Neuronal stem cell (in vitro differentiated cells): ENCODE measurements around the gene NDUFS2.
A peak's percentile ranks its signal among the peaks of the same experiment; 100 is the strongest.

ENCODE experiments used
- DNase-seq: peaks from one replicate; pipeline ENCODE4 v3.0.0-alpha.2; 2013; ENCODE audit warnings: low spot score
- H2AFZ ChIP-seq: one replicate; pipeline ENCODE4 v1.6.1; 2013; ENCODE audit warnings: mild to moderate bottlenecking, low read length, inconsistent platforms
- H2AK5ac ChIP-seq: 2 replicates; pipeline ENCODE4 v1.6.1; 2013; ENCODE audit warnings: low read depth, mild to moderate bottlenecking, inconsistent platforms, low read length, moderate library complexity, mixed read lengths
- H2BK120ac ChIP-seq: 2 replicates; pipeline ENCODE4 v1.6.1; 2013; ENCODE audit warnings: low read depth, mild to moderate bottlenecking, inconsistent platforms, low read length, moderate library complexity, mixed read lengths
- H2BK12ac ChIP-seq: one replicate; pipeline ENCODE4 v1.6.1; 2013; ENCODE audit warnings: low read length, inconsistent platforms
- H2BK15ac ChIP-seq: 2 replicates; pipeline ENCODE4 v1.6.1; 2013; ENCODE audit warnings: mild to moderate bottlenecking, low read length, inconsistent platforms, mixed read lengths
- H2BK5ac ChIP-seq: one replicate; pipeline ENCODE4 v1.6.1; 2013; ENCODE audit warnings: inconsistent platforms, mild to moderate bottlenecking, low read length, moderate library complexity
- H3K14ac ChIP-seq: one replicate; pipeline ENCODE4 v1.6.1; 2013; ENCODE audit warnings: low read length, inconsistent platforms
- H3K18ac ChIP-seq: 2 replicates; pipeline ENCODE4 v1.6.1; 2013; ENCODE audit warnings: low read length, inconsistent platforms
- H3K23ac ChIP-seq: 2 replicates; pipeline ENCODE4 v1.6.1; 2013; ENCODE audit warnings: low read depth, mild to moderate bottlenecking, mixed read lengths, low read length, inconsistent platforms; ENCODE audit not compliant: poor library complexity
- H3K27ac ChIP-seq: replicated peaks from 3 replicates; pipeline ENCODE4 v1.5.1; 2013; ENCODE audit warnings: low read length, inconsistent platforms
- H3K27me3 ChIP-seq, 3 experiments: 2 replicates each; pipeline ENCODE4 v1.6.1; 2013; ENCODE audit warnings: low read length in 3 of 3, mild to moderate bottlenecking in 2 of 3, inconsistent platforms in 1 of 3, low read depth in 1 of 3, mixed read lengths in 1 of 3, moderate library complexity in 1 of 3; ENCODE audit not compliant: control insufficient read depth in 3 of 3, insufficient read depth in 3 of 3
- H3K36me3 ChIP-seq, 2 donors: replicated peaks in 1 of 2; 2 replicates each; pipeline ENCODE4 v1.6.1; 2013; ENCODE audit warnings: low read length in 2 of 2; ENCODE audit not compliant: control insufficient read depth in 2 of 2, insufficient read depth in 2 of 2
- H3K4ac ChIP-seq: 2 replicates; pipeline ENCODE4 v1.6.1; 2013; ENCODE audit warnings: inconsistent platforms, mild to moderate bottlenecking, low read length, moderate library complexity
- H3K4me1 ChIP-seq, 2 donors: 1 replicate in 1 of 2; 2 replicates in 1 of 2; pipeline ENCODE4 v1.6.1; 2013; ENCODE audit warnings: low read length in 2 of 2, low read depth in 1 of 2; ENCODE audit not compliant: control insufficient read depth in 2 of 2, insufficient read depth in 1 of 2
- H3K4me2 ChIP-seq: one replicate; pipeline ENCODE4 v1.6.1; 2013; ENCODE audit warnings: mild to moderate bottlenecking, low read length, inconsistent platforms; ENCODE audit not compliant: insufficient read depth, poor library complexity, severe bottlenecking
- H3K4me3 ChIP-seq, 2 donors: 2 replicates each; pipeline ENCODE4 v1.5.1; 2013; ENCODE audit warnings: low read length in 2 of 2, mild to moderate bottlenecking in 2 of 2, inconsistent platforms in 1 of 2, moderate library complexity in 1 of 2
- H3K79me1 ChIP-seq: one replicate; pipeline ENCODE4 v1.6.1; 2013; ENCODE audit warnings: low read depth, mild to moderate bottlenecking, inconsistent platforms, low read length, moderate library complexity
- H3K9ac ChIP-seq: one replicate; pipeline ENCODE4 v1.6.1; 2013; ENCODE audit warnings: mild to moderate bottlenecking, low read depth, low read length, inconsistent platforms; ENCODE audit not compliant: poor library complexity
- H3K9me3 ChIP-seq, 2 donors: replicated peaks in 1 of 2; 2 replicates each; pipeline versions ENCODE3 to v1.6.1; 2013; ENCODE audit warnings: low read length in 2 of 2, mild to moderate bottlenecking in 2 of 2, inconsistent platforms in 1 of 2, low read depth in 1 of 2, mixed read lengths in 1 of 2, moderate library complexity in 1 of 2; ENCODE audit not compliant: control insufficient read depth in 2 of 2, insufficient read depth in 1 of 2
- H4K8ac ChIP-seq: one replicate; pipeline ENCODE4 v1.6.1; 2013; ENCODE audit warnings: low read depth, mild to moderate bottlenecking, inconsistent platforms, low read length, moderate library complexity
- H4K91ac ChIP-seq: one replicate; pipeline ENCODE4 v1.6.1; 2013; ENCODE audit warnings: low read length, low read depth, mild to moderate bottlenecking, inconsistent platforms; ENCODE audit not compliant: poor library complexity
- WGBS, 2 donors: extraction: QIAGEN DNeasy Blood & Tissue Kit; methylation state at CpG; one replicate each; pipeline ENCODE4 v1.1.7; 2013; ENCODE audit warnings: missing lambda C conversion rate in 2 of 2, mixed read lengths in 1 of 2; ENCODE audit not compliant: insufficient read length in 2 of 2, insufficient replicate concordance in 1 of 2; ENCODE audit errors: extremely low coverage in 2 of 2; 5-methylcytosine and 5-hydroxymethylcytosine counted together

NDUFS2 gene

GRCh38 chr1:161164901-161165610 lies 37.1 kb upstream of the NDUFS2 start:
- H2BK5ac ChIP-seq, result peak overlapping the region; percentile 30
- peaks cover 36 to 58% of the 10 kb centered on the region in 2 donors for H3K36me3 ChIP-seq
- no peak overlapping the region for H2AFZ ChIP-seq
- H3K4ac ChIP-seq, result no peak overlapping the region
- H3K79me1 ChIP-seq, result peaks cover 7% of the 10 kb centered on the region
- no peak overlapping the region for H3K9ac ChIP-seq
- H3K4me2 ChIP-seq, result no peak overlapping the region
- no peak overlapping the region for H2AK5ac ChIP-seq
- no peaks in the 10 kb centered on the region for H3K27me3 ChIP-seq
- no CpG with 5 or more reads among the region's 14 CpGs for WGBS, 2 donors
- no peak overlapping the region for H4K8ac ChIP-seq
- H3K23ac ChIP-seq, result no peak overlapping the region
- H3K9me3 ChIP-seq, result no peaks in the 10 kb centered on the region
- no peak overlapping the region for H4K91ac ChIP-seq
- no peak overlapping the region for H2BK12ac ChIP-seq
- no peak overlapping the region for H3K18ac ChIP-seq
- H2BK120ac ChIP-seq, result no peak overlapping the region
- no peak for DNase-seq
- H3K14ac ChIP-seq, result no peak overlapping the region
- no peak overlapping the region for H2BK15ac ChIP-seq
- peak overlapping the region in 1 of 2 donors; percentile 67 for H3K4me3 ChIP-seq
- H3K4me1 ChIP-seq, result peaks cover 6 to 7% of the 10 kb centered on the region in 2 donors
- no peak overlapping the region for H3K27ac ChIP-seq

GRCh38 chr1:161165742-161166668 lies 36.2 kb upstream of the NDUFS2 start, which contains the start of gene PPOX:
PPOX (plus strand) TSS chr1:161166426; CDS start chr1:161166848, 422 bp downstream.
- Histone ChIP-seq H2BK120ac (no peak within 1 kb of the TSS), H3K27ac (peak within 1 kb of the TSS; percentile 74), H3K36me3 (peaks cover 40 to 61% of the 10 kb centered on the region in 2 donors), H3K4ac (no peak within 1 kb of the TSS), H3K23ac (peak within 1 kb of the TSS; percentile 96), H2BK5ac (peak within 1 kb of the TSS; percentile 72), H3K27me3 (no peaks in the 10 kb centered on the region), H2BK15ac (no peak within 1 kb of the TSS), H3K4me3 (peak within 1 kb of the TSS; percentile 67 to 86), H3K9ac (peak within 1 kb of the TSS; percentile 91), H3K4me2 (peak within 1 kb of the TSS; percentile 100), H2AK5ac (peak within 1 kb of the TSS; percentile 61), H3K14ac (peak within 1 kb of the TSS; percentile 1), H2AFZ (peak within 1 kb of the TSS; percentile 84), H3K18ac (peak within 1 kb of the TSS; percentile 86), H4K91ac (no peak within 1 kb of the TSS), H4K8ac (no peak within 1 kb of the TSS), H2BK12ac (no peak within 1 kb of the TSS), H3K79me1 (peaks cover 3% of the 10 kb centered on the region), H3K9me3 (no peaks in the 10 kb centered on the region), H3K4me1 (peaks cover 3 to 4% of the 10 kb centered on the region in 2 donors)
- no CpG with 5 or more reads among the region's 54 CpGs for WGBS, 2 donors
- peak; percentile 94 for DNase-seq

GRCh38 chr1:161166669-161167548 lies 35.3 kb upstream of the NDUFS2 start:
- H2BK5ac ChIP-seq, result peak overlapping the region; percentile 72
- H3K27ac ChIP-seq, result peak overlapping the region; percentile 62

More at GRCh38 chr1:161166669-161167548, 35.3 kb upstream of the NDUFS2 start:
- Histone ChIP-seq H3K14ac (peak overlapping the region; percentile 1), H3K23ac (peak overlapping the region; percentile 96), H3K4ac (no peak overlapping the region), H3K4me2 (peak overlapping the region; percentile 100), H2BK120ac (no peak overlapping the region), H3K9me3 (no peaks in the 10 kb centered on the region), H3K36me3 (peaks cover 44 to 62% of the 10 kb centered on the region in 2 donors), H3K27me3 (no peaks in the 10 kb centered on the region), H3K9ac (peak overlapping the region; percentile 91), H2BK12ac (no peak overlapping the region), H2AK5ac (peak overlapping the region; percentile 61), H4K91ac (no peak overlapping the region), H3K4me1 (peaks cover 3 to 4% of the 10 kb centered on the region in 2 donors), H2BK15ac (no peak overlapping the region), H3K79me1 (peaks cover 2% of the 10 kb centered on the region), H3K18ac (peak overlapping the region; percentile 86), H3K4me3 (peak overlapping the region; percentile 67 to 86), H4K8ac (no peak overlapping the region), H2AFZ (peak overlapping the region; percentile 75)
- WGBS, 2 donors, result no CpG with 5 or more reads among the region's 33 CpGs
- no peak for DNase-seq
